Measurements from ENCODE around the gene ANKRD63.

- TF ChIP-seq POLR2A (IDR thresholded peaks at IDR 0.05; ENCODE audit: extremely low read depth, insufficient read length) (no peak), CTCF (IDR thresholded peaks at IDR 0.05; ENCODE audit: low read depth, low read length) (no peak), MAX (IDR thresholded peaks at IDR 0.05; ENCODE audit: low read depth, low read length) (no peak), MYC (IDR thresholded peaks at IDR 0.05; ENCODE audit: low read depth, low read length) (no peak)
Observed at GRCh38 chr15:40271685-40272484, 11.0 kb downstream of the ANKRD63 start.

Data from NB4 (cell line).